WTC11 (cell line): ENCODE results near the gene MDH2.

Source experiments
- CREM ChIP-seq: sonication (generic); formaldehyde crosslinking; IDR thresholded peaks from 2 replicates; pipeline ENCODE4 v1.8.1; 2022; ENCODE audit warnings: mild to moderate bottlenecking, missing genetic modification reagents, moderate library complexity
- E2F1 ChIP-seq: sonication (generic); formaldehyde crosslinking; IDR thresholded peaks from 2 replicates; pipeline ENCODE4 v1.8.0; 2022; ENCODE audit warnings: mild to moderate bottlenecking, missing genetic modification reagents
- GABPB1 ChIP-seq: sonication (generic); formaldehyde crosslinking; IDR thresholded peaks from 2 replicates; pipeline ENCODE4 v1.8.1; 2023; ENCODE audit warnings: mild to moderate bottlenecking, missing genetic modification reagents
- GTF2I ChIP-seq: fragments of 250-450 bp; sonication (Bioruptor Pico); conservative IDR thresholded peaks from 2 replicates; pipeline ENCODE4 v1.4.0; 2021; ENCODE audit warnings: mild to moderate bottlenecking
- MYBL2 ChIP-seq: sonication (generic); formaldehyde crosslinking; IDR thresholded peaks from 2 replicates; pipeline ENCODE4 v1.8.1; 2023; ENCODE audit warnings: mild to moderate bottlenecking, moderate library complexity, missing genetic modification reagents
- NFYB ChIP-seq: sonication (generic); formaldehyde crosslinking; conservative IDR thresholded peaks from 2 replicates; pipeline ENCODE4 v1.8.0; 2022; ENCODE audit warnings: low read depth, missing genetic modification reagents
- TF ChIP-seq, protein P1 (sequence below): fragments of 200-600 bp; IDR thresholded peaks from 2 replicates; pipeline ENCODE4 v1.8.0; 2022; ENCODE audit warnings: antibody characterized with exemption

DNA sequence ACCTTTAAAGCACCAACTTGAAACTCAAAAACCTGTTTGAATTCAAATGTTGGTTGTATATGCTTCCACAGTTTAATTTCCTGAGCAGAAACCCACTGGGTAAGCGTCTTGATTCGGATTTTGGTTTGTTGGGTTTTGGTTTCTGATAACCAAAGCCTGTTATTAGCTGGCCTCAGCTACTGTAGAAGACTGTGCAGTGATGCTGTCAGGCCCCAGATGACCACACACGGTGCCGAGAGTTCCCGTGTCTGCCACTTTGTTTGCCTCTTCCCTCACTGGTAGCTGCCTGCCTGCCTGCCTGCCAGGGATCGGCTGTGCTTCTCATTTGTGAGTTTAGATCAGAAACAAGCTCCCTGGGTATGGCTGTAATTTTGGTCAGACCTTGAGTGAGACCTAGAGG, 5.6 kb downstream of the MDH2 start:
- TF ChIP-seq, protein P1, sequence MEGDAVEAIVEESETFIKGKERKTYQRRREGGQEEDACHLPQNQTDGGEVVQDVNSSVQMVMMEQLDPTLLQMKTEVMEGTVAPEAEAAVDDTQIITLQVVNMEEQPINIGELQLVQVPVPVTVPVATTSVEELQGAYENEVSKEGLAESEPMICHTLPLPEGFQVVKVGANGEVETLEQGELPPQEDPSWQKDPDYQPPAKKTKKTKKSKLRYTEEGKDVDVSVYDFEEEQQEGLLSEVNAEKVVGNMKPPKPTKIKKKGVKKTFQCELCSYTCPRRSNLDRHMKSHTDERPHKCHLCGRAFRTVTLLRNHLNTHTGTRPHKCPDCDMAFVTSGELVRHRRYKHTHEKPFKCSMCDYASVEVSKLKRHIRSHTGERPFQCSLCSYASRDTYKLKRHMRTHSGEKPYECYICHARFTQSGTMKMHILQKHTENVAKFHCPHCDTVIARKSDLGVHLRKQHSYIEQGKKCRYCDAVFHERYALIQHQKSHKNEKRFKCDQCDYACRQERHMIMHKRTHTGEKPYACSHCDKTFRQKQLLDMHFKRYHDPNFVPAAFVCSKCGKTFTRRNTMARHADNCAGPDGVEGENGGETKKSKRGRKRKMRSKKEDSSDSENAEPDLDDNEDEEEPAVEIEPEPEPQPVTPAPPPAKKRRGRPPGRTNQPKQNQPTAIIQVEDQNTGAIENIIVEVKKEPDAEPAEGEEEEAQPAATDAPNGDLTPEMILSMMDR: no peak
- TF ChIP-seq NFYB (CRISPR knock-in tag) (no peak), CREM (CRISPR knock-in tag) (no peak), MYBL2 (no peak), E2F1 (CRISPR knock-in tag) (no peak), GTF2I (CRISPR knock-in tag) (no peak), GABPB1 (CRISPR knock-in tag) (no peak)
